Left renal cortex interstitium (tissue), 4 donors: ENCODE data around the gene DNAJC15. TPM values are rescaled to one million over a fixed set of nuclear protein-coding genes. Genes with fewer than 3 reads are reported as not detected.
"Not testable (repeated sequence)": the region's sequence is repeated elsewhere in the genome, so short reads cannot be mapped to it uniquely, and the experiment has no call there.

Experiments used
- DNase-seq, 4 donors: peaks; one replicate each; pipeline ENCODE4 v3.0.0-alpha.2; 2013; ENCODE audit warnings: low read depth in 4 of 4, low spot score in 2 of 4, missing footprints in 1 of 4
- polyA plus RNA-seq, 4 donors: library from polyadenylated mRNA; unstranded; fragments of 120-200 nt; gene quantifications; one replicate each; pipeline ENCODE4 v1.2.1, GENCODE V29; 2013; ENCODE audit not compliant: insufficient read length in 4 of 4

The DNAJC15 gene
- 10 to 100 TPM; 19.9 to 31.9 (median 28.5) TPM for polyA plus RNA-seq

GRCh38 chr13:43023289-43023963 is at the start of gene DNAJC15:
DNAJC15 (plus strand) TSS chr13:43023586; CDS start chr13:43023627, 41 bp downstream.
- peak; percentile 76 to 90 (median 80) for DNase-seq

GRCh38 chr13:42976066-42976465 is 47.3 kb upstream of the DNAJC15 start:
- DNase-seq = no peak

GRCh38 chr13:42977219-42977659 is 46.1 kb upstream of the DNAJC15 start:
- no peak for DNase-seq

GRCh38 chr13:42981317-42981716 is 42.1 kb upstream of the DNAJC15 start:
- DNase-seq = no peak

GRCh38 chr13:42981853-42982252 is 41.5 kb upstream of the DNAJC15 start:
- no peak for DNase-seq

- DNase-seq = no peak
Observed at GRCh38 chr13:42984026-42984425, 39.4 kb upstream of the DNAJC15 start.

- DNase-seq = no peak
Observed at GRCh38 chr13:42984691-42985090, 38.7 kb upstream of the DNAJC15 start.

- no peak for DNase-seq
Observed at GRCh38 chr13:42985312-42986175, 37.8 kb upstream of the DNAJC15 start.

GRCh38 chr13:42986176-42986574 is 37.2 kb upstream of the DNAJC15 start:
- no peak for DNase-seq

- DNase-seq = no peak
Observed at GRCh38 chr13:42990291-42991232, 32.8 kb upstream of the DNAJC15 start.

- not testable (repeated sequence) for DNase-seq
Observed at GRCh38 chr13:42991233-42991897, 32.0 kb upstream of the DNAJC15 start.

GRCh38 chr13:42991898-42992763 is 31.3 kb upstream of the DNAJC15 start, which contains the start of gene EPSTI1:
EPSTI1 (minus strand) TSS chr13:42992241; CDS start chr13:42992165, 76 bp downstream.
- peak in 1 of 4 donors; percentile 45 for DNase-seq

GRCh38 chr13:42992764-42993122 is 30.6 kb upstream of the DNAJC15 start:
- no peak for DNase-seq

- DNase-seq = no peak
Observed at GRCh38 chr13:42994878-42995277, 28.5 kb upstream of the DNAJC15 start.

GRCh38 chr13:42996584-42996983 is 26.8 kb upstream of the DNAJC15 start:
- no peak for DNase-seq

GRCh38 chr13:42997381-42997780 is 26.0 kb upstream of the DNAJC15 start:
- no peak for DNase-seq

GRCh38 chr13:42999491-42999890 is 23.9 kb upstream of the DNAJC15 start:
- DNase-seq = no peak

- DNase-seq = no peak
Observed at GRCh38 chr13:43000676-43001075, 22.7 kb upstream of the DNAJC15 start.

GRCh38 chr13:43002021-43002420 is 21.4 kb upstream of the DNAJC15 start:
- DNase-seq = no peak
